ENCODE data around the gene NPIPB12. TPM values are rescaled to one million over a fixed set of nuclear protein-coding genes. Genes with fewer than 3 reads are reported as not detected.

NPIPB12 gene
- 7.7 and 16.2 TPM in 2 replicates for total RNA-seq

GRCh38 chr16:29506308-29506707 is at the start of gene NPIPB12:
Gene NPIPB12 (minus strand): TSS chr16:29506408.

GRCh38 chr16:29459706-29460646 is 46.2 kb downstream of the NPIPB12 start, which contains the start of gene SULT1A4:
Gene SULT1A4 (plus strand): TSS chr16:29459913. CDS start chr16:29461386, 1,473 bp downstream.

GRCh38 chr16:29454269-29454668 is 51.9 kb downstream of the NPIPB12 start, which contains the start of the genes BOLA2 and SLX1B:
Gene BOLA2 (minus strand): TSS chr16:29454351. CDS start chr16:29454253, 98 bp downstream.
Gene SLX1B (plus strand): TSS chr16:29454533.

Other genes starting within 250 kb of the NPIPB12 start
- 0.09 and 0.43 TPM in 2 replicates for gene NPIPB11, start 99.7 kb downstream of the NPIPB12 start, total RNA-seq
- 19.1 and 20.7 TPM in 2 replicates for gene BOLA2, start 52.1 kb downstream of the NPIPB12 start, total RNA-seq
- gene SLX1B, start 51.9 kb downstream of the NPIPB12 start, total RNA-seq, result 12.6 and 14.7 TPM in 2 replicates
- gene SULT1A4, start 46.5 kb downstream of the NPIPB12 start, total RNA-seq, result 4.7 and 14.3 TPM in 2 replicates
- gene SPN, start 156.8 kb upstream of the NPIPB12 start, total RNA-seq, result not detected in 2 replicates
- 0.65 TPM in 1 of 2 replicates, not detected in the other for gene QPRT, start 172.8 kb upstream of the NPIPB12 start, total RNA-seq
- not detected in 2 replicates for gene C16orf54, start 239.6 kb upstream of the NPIPB12 start, total RNA-seq